Measurements from ENCODE around the gene ZSWIM6.

Gene ZSWIM6

GRCh38 chr5:61307611-61308010 is 24.4 kb upstream of the ZSWIM6 start:
- no peak for DNase-seq

- DNase-seq: no peak
These were observed 23.3 kb upstream of the ZSWIM6 start for GRCh38 chr5:61308712-61309111.

GRCh38 chr5:61309115-61309514 is 22.9 kb upstream of the ZSWIM6 start:
- DNase-seq: no peak

- DNase-seq: no peak
These were observed 20.9 kb upstream of the ZSWIM6 start for GRCh38 chr5:61311056-61311610.

GRCh38 chr5:61311836-61312808 is 19.9 kb upstream of the ZSWIM6 start:
- no peak for DNase-seq

- peak; percentile 41 to 56 for DNase-seq
These were observed 17.9 kb upstream of the ZSWIM6 start for GRCh38 chr5:61313960-61314681.

GRCh38 chr5:61318376-61318775 is 13.7 kb upstream of the ZSWIM6 start:
- DNase-seq: no peak

- DNase-seq: peak in 1 of 2 experiments; percentile 8
These were observed 12.5 kb upstream of the ZSWIM6 start for GRCh38 chr5:61319388-61320146.

GRCh38 chr5:61320860-61321259 is 11.2 kb upstream of the ZSWIM6 start:
- DNase-seq: peak; percentile 51 to 53

- DNase-seq: no peak
These were observed 10.4 kb upstream of the ZSWIM6 start for GRCh38 chr5:61321669-61322068.

- DNase-seq: no peak
These were observed 9.0 kb upstream of the ZSWIM6 start for GRCh38 chr5:61322738-61323725.

- DNase-seq: peak in 1 of 2 experiments; percentile 8
These were observed 4.0 kb upstream of the ZSWIM6 start for GRCh38 chr5:61327760-61328753.

- DNase-seq: no peak
These were observed 3.1 kb upstream of the ZSWIM6 start for GRCh38 chr5:61328791-61329549.

GRCh38 chr5:61329550-61330128 is 2.4 kb upstream of the ZSWIM6 start:
- DNase-seq: no peak

- DNase-seq: no peak
These were observed 1.7 kb upstream of the ZSWIM6 start for GRCh38 chr5:61330341-61330844.

- no peak for DNase-seq
These were observed 1.1 kb upstream of the ZSWIM6 start for GRCh38 chr5:61330845-61331406.

GRCh38 chr5:61332358-61332749 is 296 bp downstream of the ZSWIM6 start:
- no peak for DNase-seq

GRCh38 chr5:61332851-61333320 is 828 bp downstream of the ZSWIM6 start:
- no peak for DNase-seq
